Ovary (tissue), 9 donors: ENCODE measurements around the gene RNH1. TPM values are rescaled to one million over a fixed set of nuclear protein-coding genes. Genes with fewer than 3 reads are reported as not detected.

ENCODE experiments used
- DNase-seq, 5 donors: peaks; one replicate each; pipeline ENCODE4 v3.0.0-alpha.2; 2019 to 2020
- H3K27ac ChIP-seq, 2 donors: fragments of 200-600 bp; one replicate each; pipeline versions ENCODE4 v1.5.1 to v1.8.0; 2019 to 2022
- H3K27me3 ChIP-seq: fragments of 200-600 bp; one replicate; pipeline ENCODE4 v1.8.0; 2022
- H3K36me3 ChIP-seq: fragments of 200-600 bp; sonication (generic); one replicate; pipeline ENCODE4 v1.5.1; 2019
- H3K4me1 ChIP-seq: one replicate; pipeline ENCODE4 v1.8.1; 2013; ENCODE audit warnings: mild to moderate bottlenecking, moderate library complexity; ENCODE audit not compliant: insufficient read depth
- H3K4me3 ChIP-seq: fragments of 200-600 bp; sonication (generic); one replicate; pipeline ENCODE4 v1.5.1; 2017
- H3K9me3 ChIP-seq, 2 donors: fragments of 200-600 bp in 1 of 2; sonication (generic) in 1 of 2; one replicate each; pipeline versions ENCODE4 v1.5.1 to v1.8.1; 2013 to 2019; ENCODE audit warnings: mild to moderate bottlenecking in 1 of 2, moderate library complexity in 1 of 2
- CTCF ChIP-seq, 3 donors: fragments of 450-650 bp in 2 of 3; fragments of 200-600 bp in 1 of 3; IDR thresholded peaks; one replicate each; pipeline versions ENCODE4 v1.5.1 to v1.8.0; 2016 to 2022; ENCODE audit warnings: antibody characterized with exemption in 3 of 3, mild to moderate bottlenecking in 1 of 3
- EP300 ChIP-seq: sonication (generic); formaldehyde crosslinking; IDR thresholded peaks from one replicate; pipeline ENCODE4 v1.6.1; 2017; ENCODE audit warnings: antibody characterized with exemption
- POLR2A ChIP-seq: fragments of 450-650 bp; IDR thresholded peaks from one replicate; pipeline ENCODE4 v1.6.1; 2017; ENCODE audit warnings: antibody characterized with exemption, mild to moderate bottlenecking, moderate library complexity
- WGBS, 3 donors: extraction: QIAGEN DNeasy Blood & Tissue Kit in 1 of 3; methylation state at CpG; one replicate each; pipeline versions ENCODE4 v1.1.5 to v1.1.7; 2013 to 2017; 5-methylcytosine and 5-hydroxymethylcytosine counted together
- intact Hi-C, 4 donors: fragments of 100-400 bp; cut with DNase I; formaldehyde crosslinking; loops; one replicate each; pipeline versions ENCODE4 v1.11.0 to v1.15.1; 2022 to 2023
- polyA plus RNA-seq, 2 donors: library from polyadenylated mRNA; stranded (reverse); fragments of 200-250 nt in 1 of 2; fragments of 350-450 nt in 1 of 2; fragmentation: Illumina TruSeq in 1 of 2; extraction: RNeasy Lipid Tissue Mini Kit (QIAGEN cat#74804) in 1 of 2; gene quantifications; one replicate each; pipeline ENCODE4 v1.2.3, GENCODE V29; 2013 to 2014
- total RNA-seq, 7 donors: library from RNA; depleted of rRNA in 2 of 7; stranded (reverse); fragments of >200 nt in 2 of 7; fragmentation: NEBNext Ultra II Directional in 3 of 7; extraction: Animal tissue kit (Norgen Biotek cat#: 25700) in 3 of 7; gene quantifications; one replicate each; pipeline versions ENCODE4 v1.1.0 to v1.2.4, GENCODE V29; 2016 to 2023
- donor health status: DM: no; HTN: no; CAD: no; lungs with moderate emphysema.
- donor health status: DM: no; HTN: no; CAD: no.
- donor health status: Bipolar disorder and iron deficiency.
- donor health status: DM: yes; HTN: yes; CAD: no.
- donor health status: DM: no; HTN: no; CAD: no.
- donor health status: DM: yes; HTN: yes; CAD: no.

The RNH1 gene
- total and polyA plus RNA-seq, 9 donors, result 17.4 to 233 (median 156) TPM

- DNase-seq, result peak in 2 of 5 donors; percentile 66 to 73
- no peaks in the 10 kb centered on the region for H3K9me3 ChIP-seq
- H3K27ac ChIP-seq, result no peak overlapping the region
- peaks cover 3% of the 10 kb centered on the region for H3K27me3 ChIP-seq
- whole genome bisulfite sequencing, 3 donors, result 7 to 17% (median 9%) methylated on average over 26 to 54 of the region's 60 CpGs
- peak overlapping the region; percentile 12 for H3K4me3 ChIP-seq
- intact Hi-C loops, result loop anchor here (2.0 to 5.0 kb wide), 3 partner anchors 168 to 174 kb away; no protein-coding TSS in a partner anchor
- H3K4me1 ChIP-seq, result peaks cover 4% of the 10 kb centered on the region
- no peaks in the 10 kb centered on the region for H3K36me3 ChIP-seq
- TF ChIP-seq POLR2A, result no peak
- peak; percentile 18 to 44 (median 32) for TF ChIP-seq CTCF (IDR thresholded peaks at IDR 0.05)
Observed at GRCh38 chr11:554428-555226, 47.6 kb upstream of the RNH1 start.

- no peak overlapping the region for H3K27ac ChIP-seq
- intact Hi-C loops, result loop anchor here in 3 of 4 donors (2.0 to 5.0 kb wide), 3 partner anchors 168 to 175 kb away; no protein-coding TSS in a partner anchor
- DNase-seq, result no peak
- no peaks in the 10 kb centered on the region for H3K9me3 ChIP-seq
- peaks cover 4% of the 10 kb centered on the region for H3K4me1 ChIP-seq
- H3K4me3 ChIP-seq, result no peak overlapping the region
- peaks cover 3% of the 10 kb centered on the region for H3K27me3 ChIP-seq
- no peaks in the 10 kb centered on the region for H3K36me3 ChIP-seq
- WGBS, 3 donors, result 33 to 47% (median 33%) methylated on average over 11 of the region's 11 CpGs
- no peak for TF ChIP-seq EP300
- TF ChIP-seq CTCF (IDR thresholded peaks at IDR 0.05), result no peak
- TF ChIP-seq POLR2A, result no peak
Observed at GRCh38 chr11:553988-554340, 46.9 kb upstream of the RNH1 start.

GRCh38 chr11:553083-553987 lies 46.3 kb upstream of the RNH1 start:
- 63 to 77% (median 72%) methylated on average over 24 to 27 of the region's 27 CpGs for WGBS, 3 donors
- peaks cover 3% of the 10 kb centered on the region for H3K27me3 ChIP-seq

More at GRCh38 chr11:553083-553987, 46.3 kb upstream of the RNH1 start:
- Histone ChIP-seq H3K4me3 (no peak overlapping the region), H3K27ac (no peak overlapping the region), H3K4me1 (peaks cover 4% of the 10 kb centered on the region), H3K9me3 (no peaks in the 10 kb centered on the region), H3K36me3 (no peaks in the 10 kb centered on the region)
- TF ChIP-seq EP300 (no peak), CTCF (IDR thresholded peaks at IDR 0.05) (no peak), POLR2A (no peak)
- intact Hi-C loops, result loop anchor here in 2 of 4 donors (5.0 kb wide), 2 partner anchors 169 to 174 kb away; no protein-coding TSS in a partner anchor
- DNase-seq, result no peak
